Smooth muscle cell (in vitro differentiated cells): ENCODE data around the gene ARFIP2. TPM values are rescaled to one million over a fixed set of nuclear protein-coding genes. Genes with fewer than 3 reads are reported as not detected.

Experiments
- DNase-seq: peaks from one replicate; lab custom pipeline; 2025; ENCODE audit not compliant: unreplicated experiment; lab: John Stamatoyannopoulos, UW
- H2AFZ ChIP-seq: fragments of 200-600 bp; sonication (generic); 2 replicates; pipeline ENCODE4 v1.6.0; 2016; ENCODE audit warnings: antibody characterized with exemption, low read depth, mild to moderate bottlenecking
- H3F3A ChIP-seq: fragments of 200-600 bp; sonication (generic); 2 replicates; pipeline ENCODE4 v1.6.0; 2017; ENCODE audit warnings: antibody characterized with exemption, low read depth
- H3K27ac ChIP-seq: fragments of 200-600 bp; sonication (generic); 2 replicates; pipeline ENCODE4 v1.5.1; 2016; ENCODE audit warnings: low read depth, mild to moderate bottlenecking
- H3K27me3 ChIP-seq: fragments of 200-600 bp; sonication (generic); 2 replicates; pipeline ENCODE4 v1.6.1; 2016; ENCODE audit warnings: low read depth, mild to moderate bottlenecking
- H3K36me3 ChIP-seq: fragments of 200-600 bp; sonication (generic); 2 replicates; pipeline ENCODE4 v1.5.1; 2016; ENCODE audit warnings: low read depth
- H3K4me1 ChIP-seq: fragments of 200-600 bp; sonication (generic); 2 replicates; pipeline ENCODE4 v1.5.1; 2016; ENCODE audit warnings: low read depth
- H3K4me2 ChIP-seq: fragments of 200-600 bp; sonication (generic); 2 replicates; pipeline ENCODE4 v1.6.0; 2016; ENCODE audit warnings: mild to moderate bottlenecking
- H3K4me3 ChIP-seq: fragments of 200-600 bp; sonication (generic); 2 replicates; pipeline ENCODE4 v1.5.1; 2016; ENCODE audit warnings: mild to moderate bottlenecking
- H3K79me2 ChIP-seq: fragments of 200-600 bp; sonication (generic); 2 replicates; pipeline ENCODE4 v1.6.0; 2016; ENCODE audit warnings: low read depth, mild to moderate bottlenecking
- H3K9ac ChIP-seq: fragments of 200-600 bp; sonication (generic); 2 replicates; pipeline ENCODE4 v1.6.0; 2016; ENCODE audit warnings: low read depth
- H3K9me3 ChIP-seq: fragments of 200-600 bp; sonication (generic); replicated peaks from 2 replicates; pipeline ENCODE4 v1.5.1; 2016; ENCODE audit warnings: low read depth
- H4K20me1 ChIP-seq: fragments of 200-600 bp; sonication (generic); 2 replicates; pipeline ENCODE4 v1.6.0; 2016; ENCODE audit warnings: low read depth
- WGBS: methylation state at CpG from one replicate; pipeline ENCODE4 v1.1.7; 2016; ENCODE audit warnings: low lambda C conversion rate; 5-methylcytosine and 5-hydroxymethylcytosine counted together
- polyA plus RNA-seq: library from polyadenylated mRNA; unstranded; fragments of >200 nt; fragmentation: Nextera tagmentation; extraction: Ambion mirVana; gene quantifications from 2 replicates; pipeline ENCODE4 v1.2.1, GENCODE V29; 2016
- total RNA-seq: library from RNA; depleted of rRNA; stranded (reverse); fragments of >200 nt; gene quantifications from 2 replicates; pipeline ENCODE4 v1.2.3, GENCODE V29; 2014
- TF ChIP-seq, protein P1 (sequence below): fragments of 200-600 bp; sonication (generic); IDR thresholded peaks from 2 replicates; pipeline ENCODE4 v1.5.1; 2017; ENCODE audit warnings: borderline replicate concordance, mild to moderate bottlenecking, antibody characterized with exemption; ENCODE audit not compliant: insufficient read depth, poor library complexity, severe bottlenecking

The ARFIP2 gene
- total and polyA plus RNA-seq, 2 experiments from 2014 or later = 61.6 to 88.6 TPM

- Histone ChIP-seq H3K4me3 (no peak overlapping the region), H3K27me3 (no peaks in the 10 kb centered on the region), H3K36me3 (no peaks in the 10 kb centered on the region), H2AFZ (no peak overlapping the region), H4K20me1 (no peaks in the 10 kb centered on the region), H3K4me1 (no peaks in the 10 kb centered on the region), H3K4me2 (no peak overlapping the region), H3K27ac (no peak overlapping the region), H3F3A (no peaks in the 10 kb centered on the region), H3K9me3 (no peaks in the 10 kb centered on the region), H3K9ac (no peak overlapping the region), H3K79me2 (no peaks in the 10 kb centered on the region)
- 18% methylated on average over 1 of the region's 1 CpG for WGBS
- DNase-seq = no peak
- TF ChIP-seq, protein P1, sequence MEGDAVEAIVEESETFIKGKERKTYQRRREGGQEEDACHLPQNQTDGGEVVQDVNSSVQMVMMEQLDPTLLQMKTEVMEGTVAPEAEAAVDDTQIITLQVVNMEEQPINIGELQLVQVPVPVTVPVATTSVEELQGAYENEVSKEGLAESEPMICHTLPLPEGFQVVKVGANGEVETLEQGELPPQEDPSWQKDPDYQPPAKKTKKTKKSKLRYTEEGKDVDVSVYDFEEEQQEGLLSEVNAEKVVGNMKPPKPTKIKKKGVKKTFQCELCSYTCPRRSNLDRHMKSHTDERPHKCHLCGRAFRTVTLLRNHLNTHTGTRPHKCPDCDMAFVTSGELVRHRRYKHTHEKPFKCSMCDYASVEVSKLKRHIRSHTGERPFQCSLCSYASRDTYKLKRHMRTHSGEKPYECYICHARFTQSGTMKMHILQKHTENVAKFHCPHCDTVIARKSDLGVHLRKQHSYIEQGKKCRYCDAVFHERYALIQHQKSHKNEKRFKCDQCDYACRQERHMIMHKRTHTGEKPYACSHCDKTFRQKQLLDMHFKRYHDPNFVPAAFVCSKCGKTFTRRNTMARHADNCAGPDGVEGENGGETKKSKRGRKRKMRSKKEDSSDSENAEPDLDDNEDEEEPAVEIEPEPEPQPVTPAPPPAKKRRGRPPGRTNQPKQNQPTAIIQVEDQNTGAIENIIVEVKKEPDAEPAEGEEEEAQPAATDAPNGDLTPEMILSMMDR = peak; percentile 46
Measured at GRCh38 chr11:6438979-6439571, 42.1 kb downstream of the ARFIP2 start.

DNA sequence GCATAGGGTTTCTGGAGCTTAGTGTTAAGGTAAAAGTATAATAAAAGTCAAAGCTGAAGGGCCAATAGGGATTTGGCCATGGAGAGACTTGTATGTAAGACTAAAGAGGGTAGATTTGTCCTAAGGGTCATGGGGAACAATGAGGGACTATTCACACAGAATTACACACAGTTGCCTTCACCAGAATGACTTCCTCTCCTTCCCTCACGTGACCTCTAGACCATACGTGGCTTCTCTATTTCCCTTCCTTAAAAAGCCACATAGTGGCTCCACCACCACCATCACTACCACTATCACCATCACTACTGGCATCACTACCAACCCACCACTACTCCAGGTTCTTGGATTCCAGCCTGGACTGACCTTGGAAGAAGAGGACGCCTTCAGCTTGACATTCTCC, 43.1 kb downstream of the ARFIP2 start:
- Histone ChIP-seq H3K27ac (no peak overlapping the region), H3K9me3 (no peaks in the 10 kb centered on the region), H3K27me3 (no peaks in the 10 kb centered on the region), H4K20me1 (no peaks in the 10 kb centered on the region), H3K9ac (no peak overlapping the region), H3F3A (no peaks in the 10 kb centered on the region), H3K4me2 (no peak overlapping the region), H3K79me2 (no peaks in the 10 kb centered on the region), H3K36me3 (no peaks in the 10 kb centered on the region), H2AFZ (no peak overlapping the region), H3K4me1 (no peaks in the 10 kb centered on the region), H3K4me3 (no peak overlapping the region)
- WGBS = 93% methylated on average over 3 of the region's 3 CpGs
- TF ChIP-seq, protein P1 = no peak
- no peak for DNase-seq

DNA sequence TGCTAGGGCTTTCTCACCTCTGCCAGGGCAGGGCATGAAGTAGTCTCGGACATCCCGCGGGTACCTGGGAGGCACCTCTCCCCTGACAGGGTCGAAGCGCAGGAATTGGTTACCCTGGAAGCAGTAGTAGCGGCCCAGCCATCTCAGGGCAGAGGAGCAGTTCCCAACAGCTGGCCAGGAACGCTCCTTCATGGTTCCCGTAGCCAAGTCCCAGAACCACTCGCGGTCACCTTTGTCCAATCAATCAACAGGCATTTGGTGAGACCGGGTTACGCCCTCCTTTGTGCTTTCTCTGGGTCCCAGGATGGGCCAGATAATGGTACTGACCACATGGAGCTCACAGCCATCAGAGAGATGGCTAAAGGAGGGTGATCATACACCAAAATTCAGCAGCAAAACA, 43.7 kb downstream of the ARFIP2 start:
- Histone ChIP-seq H3F3A (no peaks in the 10 kb centered on the region), H3K4me3 (no peak overlapping the region), H3K4me2 (no peak overlapping the region), H3K27me3 (no peaks in the 10 kb centered on the region), H3K36me3 (no peaks in the 10 kb centered on the region), H3K27ac (no peak overlapping the region), H3K9ac (no peak overlapping the region), H4K20me1 (no peaks in the 10 kb centered on the region), H3K4me1 (no peaks in the 10 kb centered on the region), H3K9me3 (no peaks in the 10 kb centered on the region), H2AFZ (no peak overlapping the region), H3K79me2 (no peaks in the 10 kb centered on the region)
- DNase-seq = no peak
- TF ChIP-seq, protein P1 = no peak
- 93% methylated on average over 12 of the region's 12 CpGs for WGBS

GRCh38 chr11:6433998-6434660, 47.0 kb downstream of the ARFIP2 start:
- no peaks in the 10 kb centered on the region for H3K4me1 ChIP-seq
- H2AFZ ChIP-seq = no peak overlapping the region
- H3K9me3 ChIP-seq = no peaks in the 10 kb centered on the region
- no peak overlapping the region for H3K4me3 ChIP-seq
- H3K4me2 ChIP-seq = no peak overlapping the region
- WGBS = 93% methylated on average over 5 of the region's 5 CpGs
- no peak overlapping the region for H3K27ac ChIP-seq
- H4K20me1 ChIP-seq = no peaks in the 10 kb centered on the region
- TF ChIP-seq, protein P1 = no peak
- H3K9ac ChIP-seq = no peak overlapping the region
- H3K27me3 ChIP-seq = no peaks in the 10 kb centered on the region
- DNase-seq = no peak
- no peaks in the 10 kb centered on the region for H3K79me2 ChIP-seq
- H3K36me3 ChIP-seq = no peaks in the 10 kb centered on the region
- H3F3A ChIP-seq = no peaks in the 10 kb centered on the region
